Uterine smooth muscle cell (primary cell): ENCODE measurements around the gene SLC38A4. TPM values are rescaled to one million over a fixed set of nuclear protein-coding genes. Genes with fewer than 3 reads are reported as not detected.

Experiments
- total RNA-seq: library from RNA; depleted of rRNA; stranded (reverse); fragments of >200 nt; gene quantifications from 2 replicates; pipeline ENCODE4 v1.2.3, GENCODE V29; 2014

Gene SLC38A4, protein sequence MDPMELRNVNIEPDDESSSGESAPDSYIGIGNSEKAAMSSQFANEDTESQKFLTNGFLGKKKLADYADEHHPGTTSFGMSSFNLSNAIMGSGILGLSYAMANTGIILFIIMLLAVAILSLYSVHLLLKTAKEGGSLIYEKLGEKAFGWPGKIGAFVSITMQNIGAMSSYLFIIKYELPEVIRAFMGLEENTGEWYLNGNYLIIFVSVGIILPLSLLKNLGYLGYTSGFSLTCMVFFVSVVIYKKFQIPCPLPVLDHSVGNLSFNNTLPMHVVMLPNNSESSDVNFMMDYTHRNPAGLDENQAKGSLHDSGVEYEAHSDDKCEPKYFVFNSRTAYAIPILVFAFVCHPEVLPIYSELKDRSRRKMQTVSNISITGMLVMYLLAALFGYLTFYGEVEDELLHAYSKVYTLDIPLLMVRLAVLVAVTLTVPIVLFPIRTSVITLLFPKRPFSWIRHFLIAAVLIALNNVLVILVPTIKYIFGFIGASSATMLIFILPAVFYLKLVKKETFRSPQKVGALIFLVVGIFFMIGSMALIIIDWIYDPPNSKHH
- total RNA-seq: 0.11 and 0.25 TPM in 2 replicates

DNA sequence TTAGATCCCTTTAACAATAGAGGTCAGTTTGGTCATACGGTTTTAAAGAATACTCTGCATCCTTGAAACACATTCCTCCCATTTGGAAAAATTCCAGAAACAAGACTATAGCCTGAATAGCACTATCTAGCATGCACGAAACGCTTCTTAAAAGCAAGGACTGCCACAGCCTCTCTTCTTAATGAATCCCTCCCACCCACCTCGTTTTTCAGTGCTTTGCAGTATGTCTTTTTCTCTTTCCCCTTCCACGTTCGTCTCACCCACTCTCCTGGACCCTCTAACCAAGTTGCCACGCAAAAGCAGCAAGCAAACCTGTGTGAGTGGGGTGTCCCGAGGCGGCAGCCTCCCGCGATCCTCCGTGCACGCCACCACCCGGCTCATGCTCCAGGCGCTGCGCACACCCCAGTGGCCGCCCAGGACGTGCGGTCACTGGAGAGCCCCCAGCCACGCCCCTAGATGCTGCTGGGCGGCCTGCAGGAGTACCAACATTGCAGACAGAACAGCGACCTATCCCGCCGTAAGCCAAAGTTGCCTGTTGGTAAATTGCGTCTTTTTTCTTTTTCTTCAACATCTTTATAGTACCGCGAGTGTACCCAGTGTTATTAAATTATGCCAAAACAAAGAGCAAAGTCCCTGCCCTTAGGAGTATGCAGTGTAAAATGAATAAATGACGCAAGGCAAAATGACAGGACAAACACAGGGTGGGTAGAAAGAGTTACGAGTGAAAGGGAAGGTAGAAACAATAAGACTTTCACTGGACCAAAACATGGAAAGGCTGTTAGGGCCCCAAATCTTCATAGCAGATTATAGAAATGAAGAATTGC lies at the start of gene SLC38A4:
TSS of gene SLC38A4 (minus strand) at position 407 of the 824 bp plus-strand sequence. CDS start 32,926 bp downstream, outside the sequence.

